GM18858 (cell line): Measurements from ENCODE around the gene SEMA3G.

Experiments
- ATAC-seq: cut with Tn5 transposase; IDR thresholded peaks from one replicate; pipeline ENCODE4 v1.9.1; 2021; ENCODE audit not compliant: unreplicated experiment

The SEMA3G gene

GRCh38 chr3:52454938-52455282 is 10.0 kb upstream of the SEMA3G start:
- no peak for ATAC-seq

- no peak for ATAC-seq
Observed at GRCh38 chr3:52454250-52454937, 9.5 kb upstream of the SEMA3G start.

GRCh38 chr3:52453496-52454249 is 8.8 kb upstream of the SEMA3G start, which contains the start of gene TNNC1:
TNNC1 (minus strand) TSS chr3:52454041; CDS start chr3:52454015, 26 bp downstream.
- ATAC-seq: no peak

- no peak for ATAC-seq
Observed at GRCh38 chr3:52452570-52453221, 7.8 kb upstream of the SEMA3G start.

- no peak for ATAC-seq
Observed at GRCh38 chr3:52452126-52452525, 7.2 kb upstream of the SEMA3G start.

- ATAC-seq: no peak
Observed at GRCh38 chr3:52451237-52452083, 6.6 kb upstream of the SEMA3G start.

GRCh38 chr3:52450489-52451236 is 5.8 kb upstream of the SEMA3G start:
- no peak for ATAC-seq

- ATAC-seq: no peak
Observed at GRCh38 chr3:52447512-52448355, 2.8 kb upstream of the SEMA3G start.

- ATAC-seq: no peak
Observed at GRCh38 chr3:52446631-52447511, 2.0 kb upstream of the SEMA3G start.

GRCh38 chr3:52446042-52446441 is 1.1 kb upstream of the SEMA3G start:
- ATAC-seq: no peak

- ATAC-seq: no peak
Observed at GRCh38 chr3:52443791-52444687, 864 bp downstream of the SEMA3G start.

- ATAC-seq: no peak
Observed at GRCh38 chr3:52443268-52443610, 1.7 kb downstream of the SEMA3G start.

- no peak for ATAC-seq
Observed at GRCh38 chr3:52442409-52443267, 2.3 kb downstream of the SEMA3G start.

- no peak for ATAC-seq
Observed at GRCh38 chr3:52441772-52442332, 3.1 kb downstream of the SEMA3G start.

- ATAC-seq: no peak
Observed at GRCh38 chr3:52441091-52441771, 3.7 kb downstream of the SEMA3G start.

GRCh38 chr3:52440671-52441070 is 4.2 kb downstream of the SEMA3G start:
- ATAC-seq: no peak
